A549 (cell line): ENCODE measurements around the gene HTR1E.

Source experiments
- CEBPB ChIP-seq, 2 experiments: fragments of >200 bp in 1 of 2; sonication (Bioruptor Twin) in 1 of 2; formaldehyde crosslinking in 1 of 2; IDR thresholded peaks; 2 replicates each; pipeline ENCODE4 v1.6.1; 2012 to 2016
- CTCF ChIP-seq: fragments of >200 bp; sonication (Bioruptor Twin); formaldehyde crosslinking; IDR thresholded peaks from 3 replicates; pipeline ENCODE4 v1.5.1; 2016
- EHMT2 ChIP-seq: fragments of 200-600 bp; sonication (generic); IDR thresholded peaks from 2 replicates; pipeline ENCODE4 v1.6.1; 2016; ENCODE audit warnings: antibody characterized with exemption, low read depth, mild to moderate bottlenecking, moderate library complexity
- JUN ChIP-seq, 2 experiments: fragments of >200 bp; sonication (Bioruptor Twin); formaldehyde crosslinking; IDR thresholded peaks; 2 replicates in 1 of 2; 3 replicates in 1 of 2; pipeline ENCODE4 v1.6.1; 2016 to 2017
- NFE2L2 ChIP-seq: fragments of 150-350 bp; conservative IDR thresholded peaks from 2 replicates; pipeline ENCODE4 v1.6.1; 2014; ENCODE audit warnings: low read length
- PBX3 ChIP-seq: IDR thresholded peaks from 2 replicates; pipeline ENCODE4 v1.6.1; 2012
- POLR2A ChIP-seq: IDR thresholded peaks from 2 replicates; pipeline ENCODE4 v1.6.1; 2012; ENCODE audit warnings: mild to moderate bottlenecking, low read length

- TF ChIP-seq CTCF (no peak), NFE2L2 (no peak), CEBPB (IDR thresholded peaks at IDR 0.05) (no peak), EHMT2 (no peak), JUN (IDR thresholded peaks at IDR 0.05) (no peak), PBX3 (no peak), POLR2A (no peak)
Measured at GRCh38 chr6:86888301-86888700, 49.0 kb upstream of the HTR1E start.
